Fibroblast of lung (primary cell): ENCODE measurements around the gene NANOS3. TPM values are rescaled to one million over a fixed set of nuclear protein-coding genes. Genes with fewer than 3 reads are reported as not detected.
A peak's percentile ranks its signal among the peaks of the same experiment; 100 is the strongest.

ENCODE experiments used
- DNase-seq, 2 donors: peaks; one replicate each; pipeline versions ENCODE4 v3.0.0 to v3.0.0-alpha.2; 2010; ENCODE audit warnings: low read depth in 2 of 2
- H2AFZ ChIP-seq: 2 replicates; pipeline ENCODE4 v1.5.1; 2012; ENCODE audit warnings: low read length, control low read depth, inconsistent platforms
- H3K27ac ChIP-seq: 2 replicates; pipeline ENCODE4 v1.5.1; 2011; ENCODE audit warnings: low read length, control low read depth; ENCODE audit not compliant: insufficient read depth
- H3K27me3 ChIP-seq: 2 replicates; pipeline ENCODE4 v1.5.1; 2011; ENCODE audit warnings: mild to moderate bottlenecking, low read length; ENCODE audit not compliant: control insufficient read depth, insufficient read depth
- H3K36me3 ChIP-seq: 2 replicates; pipeline ENCODE4 v1.5.1; 2011; ENCODE audit warnings: low read length; ENCODE audit not compliant: control insufficient read depth, insufficient read depth
- H3K4me1 ChIP-seq: 2 replicates; pipeline ENCODE4 v1.5.1; 2011; ENCODE audit warnings: low read length; ENCODE audit not compliant: control insufficient read depth, insufficient read depth; ENCODE audit errors: extremely low read depth
- H3K4me2 ChIP-seq: 2 replicates; pipeline ENCODE4 v1.5.1; 2011; ENCODE audit warnings: low read length, control low read depth; ENCODE audit not compliant: insufficient read depth; ENCODE audit errors: extremely low read depth
- H3K4me3 ChIP-seq, 4 experiments: fragments of 200-600 bp in 1 of 4; sonication (generic) in 1 of 4; replicated peaks in 1 of 4; 2 replicates each; pipeline ENCODE4 v1.5.1; 2011 to 2016; ENCODE audit warnings: low read length in 4 of 4, low read depth in 3 of 4, mild to moderate bottlenecking in 3 of 4, control low read depth in 2 of 4, inconsistent platforms in 1 of 4, mixed read lengths in 1 of 4; ENCODE audit not compliant: insufficient read depth in 1 of 4; ENCODE audit errors: control extremely low read depth in 1 of 4
- H3K79me2 ChIP-seq: 2 replicates; pipeline ENCODE4 v1.5.1; 2012; ENCODE audit warnings: mild to moderate bottlenecking, low read length, inconsistent platforms; ENCODE audit not compliant: control insufficient read depth, insufficient read depth
- H3K9ac ChIP-seq: 2 replicates; pipeline ENCODE4 v1.5.1; 2011; ENCODE audit warnings: mild to moderate bottlenecking, low read length, control low read depth; ENCODE audit not compliant: insufficient read depth
- H3K9me3 ChIP-seq: 2 replicates; pipeline ENCODE4 v1.5.1; 2012; ENCODE audit warnings: low read depth, low read length; ENCODE audit not compliant: control insufficient read depth, insufficient read depth
- H4K20me1 ChIP-seq: 2 replicates; pipeline ENCODE4 v1.5.1; 2011; ENCODE audit warnings: low read length; ENCODE audit not compliant: control insufficient read depth, insufficient read depth; ENCODE audit errors: extremely low read depth
- EZH2 ChIP-seq: IDR thresholded peaks from 2 replicates; pipeline ENCODE4 v1.5.1; 2012; ENCODE audit warnings: low read length, control low read depth, mild to moderate bottlenecking; ENCODE audit errors: missing control alignments
- polyA plus RNA-seq, 2 donors: library from polyadenylated mRNA; depleted of rRNA in 1 of 2; stranded (reverse) in 1 of 2; unstranded in 1 of 2; fragments of >200 nt; gene quantifications; 2 replicates each; pipeline ENCODE4 v1.2.1, GENCODE V29; 2011 to 2012; ENCODE audit warnings: missing spikeins in 1 of 2
- total RNA-seq: library from RNA; depleted of rRNA; stranded (reverse); fragments of >200 nt; gene quantifications from 2 replicates; pipeline ENCODE4 v1.2.1, GENCODE V29; 2014
- TF ChIP-seq, protein P1 (sequence below), 2 donors: IDR thresholded peaks in 1 of 2; conservative IDR thresholded peaks in 1 of 2; 1 replicate in 1 of 2; 2 replicates in 1 of 2; pipeline ENCODE4 v1.5.1; 2011 to 2012; ENCODE audit warnings: low read length in 2 of 2, control low read depth in 1 of 2, inconsistent platforms in 1 of 2, low read depth in 1 of 2, mild to moderate bottlenecking in 1 of 2

Gene NANOS3
- total and polyA plus RNA-seq, 2 donors (not counting 1 experiment from before 2014, with no cell fraction given): not detected

DNA sequence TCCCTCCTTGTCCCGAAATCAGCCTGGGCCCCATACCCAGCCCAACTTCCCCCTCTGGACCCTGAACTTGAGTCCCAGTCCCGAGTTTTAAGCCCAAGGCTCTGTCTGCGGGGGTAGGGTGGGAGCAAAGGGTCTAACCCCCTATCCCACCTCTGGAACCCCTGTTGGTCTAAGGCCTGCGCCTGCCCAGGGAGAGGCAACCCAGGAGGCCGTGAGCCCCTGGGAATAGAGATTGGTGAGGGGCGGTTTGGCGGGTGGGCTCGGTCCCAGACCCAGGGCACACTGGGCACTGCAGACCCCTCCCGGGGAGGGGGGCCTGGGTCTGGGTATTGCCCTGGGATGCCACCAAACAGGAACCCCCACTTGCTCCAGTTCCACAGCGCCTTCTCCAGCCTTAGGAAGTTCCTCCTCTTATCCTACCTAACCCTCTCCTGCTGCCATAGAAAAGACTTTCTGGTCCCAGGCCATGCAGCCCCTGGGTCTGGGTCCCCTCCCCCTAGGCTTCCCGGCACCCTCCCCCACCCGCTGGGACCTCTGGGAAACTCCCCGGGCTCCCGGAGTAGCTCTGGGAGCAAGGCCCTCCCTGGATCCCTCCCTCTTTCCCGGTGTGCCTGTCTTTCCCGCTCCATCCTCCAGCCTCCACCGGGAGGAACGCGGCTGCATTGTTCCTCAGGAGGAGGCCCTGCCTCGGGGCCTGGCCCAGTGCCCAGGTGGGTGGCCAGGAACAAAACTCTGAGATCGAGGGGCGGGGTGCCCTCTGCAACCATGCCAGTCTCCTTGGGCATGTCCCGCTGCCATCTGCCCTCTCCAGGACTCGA, 33.6 kb upstream of the NANOS3 start:
- Histone ChIP-seq H4K20me1 (no peaks in the 10 kb centered on the region), H3K4me2 (peak overlapping the region; percentile 99), H3K4me1 (peaks cover 30% of the 10 kb centered on the region), H3K9me3 (no peaks in the 10 kb centered on the region), H3K36me3 (peaks cover 5% of the 10 kb centered on the region), H3K4me3 (peak overlapping the region; percentile 31 to 66 (median 58)), H2AFZ (peak overlapping the region; percentile 39), H3K27ac (peak overlapping the region; percentile 91), H3K79me2 (peaks cover 46% of the 10 kb centered on the region), H3K9ac (peak overlapping the region; percentile 88), H3K27me3 (no peaks in the 10 kb centered on the region)
- TF ChIP-seq, protein P1, sequence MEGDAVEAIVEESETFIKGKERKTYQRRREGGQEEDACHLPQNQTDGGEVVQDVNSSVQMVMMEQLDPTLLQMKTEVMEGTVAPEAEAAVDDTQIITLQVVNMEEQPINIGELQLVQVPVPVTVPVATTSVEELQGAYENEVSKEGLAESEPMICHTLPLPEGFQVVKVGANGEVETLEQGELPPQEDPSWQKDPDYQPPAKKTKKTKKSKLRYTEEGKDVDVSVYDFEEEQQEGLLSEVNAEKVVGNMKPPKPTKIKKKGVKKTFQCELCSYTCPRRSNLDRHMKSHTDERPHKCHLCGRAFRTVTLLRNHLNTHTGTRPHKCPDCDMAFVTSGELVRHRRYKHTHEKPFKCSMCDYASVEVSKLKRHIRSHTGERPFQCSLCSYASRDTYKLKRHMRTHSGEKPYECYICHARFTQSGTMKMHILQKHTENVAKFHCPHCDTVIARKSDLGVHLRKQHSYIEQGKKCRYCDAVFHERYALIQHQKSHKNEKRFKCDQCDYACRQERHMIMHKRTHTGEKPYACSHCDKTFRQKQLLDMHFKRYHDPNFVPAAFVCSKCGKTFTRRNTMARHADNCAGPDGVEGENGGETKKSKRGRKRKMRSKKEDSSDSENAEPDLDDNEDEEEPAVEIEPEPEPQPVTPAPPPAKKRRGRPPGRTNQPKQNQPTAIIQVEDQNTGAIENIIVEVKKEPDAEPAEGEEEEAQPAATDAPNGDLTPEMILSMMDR (conservative IDR thresholded peaks at IDR 0.05 in 1 of 2, IDR thresholded peaks at IDR 0.05 in 1 of 2; ENCODE audit: low read depth in 1 of 2, low read length in 2 of 2): no peak
- TF ChIP-seq EZH2: no peak
- DNase-seq: peak in 1 of 2 donors; percentile 64

DNA sequence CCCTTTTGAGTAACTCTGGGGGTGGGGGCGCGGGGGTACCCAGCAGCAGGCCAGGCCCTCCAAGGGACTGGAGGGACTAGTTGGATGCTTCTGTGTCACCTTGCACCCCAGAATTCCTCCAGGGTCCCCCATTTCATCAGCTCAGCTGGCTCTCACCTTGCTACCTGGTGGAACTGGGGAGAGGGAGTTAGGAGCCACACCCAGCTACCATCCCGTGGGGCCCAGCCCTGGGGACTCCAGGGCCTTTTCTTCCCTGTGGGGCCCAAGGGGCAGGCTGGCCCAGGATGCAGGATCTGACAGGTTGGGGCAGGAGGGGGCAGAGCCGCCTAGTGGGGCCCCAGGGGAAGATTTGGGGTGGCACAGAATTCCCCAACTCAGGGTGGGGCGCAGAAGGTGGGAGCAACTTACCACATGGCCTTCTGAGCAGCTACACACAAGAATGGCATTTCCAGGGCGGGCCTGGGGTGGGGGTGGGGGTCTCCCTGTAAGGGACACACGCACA, 32.8 kb upstream of the NANOS3 start:
- Histone ChIP-seq H3K27me3 (no peaks in the 10 kb centered on the region), H3K9me3 (no peaks in the 10 kb centered on the region), H3K27ac (no peak overlapping the region)

More for the DNA sequence above, 32.8 kb upstream of the NANOS3 start:
- H3K4me1 ChIP-seq: peaks cover 25% of the 10 kb centered on the region
- peaks cover 37% of the 10 kb centered on the region for H3K79me2 ChIP-seq
- no peak overlapping the region for H2AFZ ChIP-seq
- TF ChIP-seq, protein P1 (conservative IDR thresholded peaks at IDR 0.05 in 1 of 2, IDR thresholded peaks at IDR 0.05 in 1 of 2; ENCODE audit: low read depth in 1 of 2, low read length in 2 of 2): no peak
- no peak overlapping the region for H3K4me2 ChIP-seq
- H4K20me1 ChIP-seq: no peaks in the 10 kb centered on the region
- DNase-seq: no peak
- H3K4me3 ChIP-seq: no peak overlapping the region
- no peak overlapping the region for H3K9ac ChIP-seq
- H3K36me3 ChIP-seq: peaks cover 3% of the 10 kb centered on the region
